NCI-H82 treated with DMSO at 0.1 percent for 48 hours (cell line): Measurements from ENCODE around the gene MMRN2.

ENCODE experiments used
- DNase-seq: peaks from one replicate; lab custom pipeline; 2025; ENCODE audit not compliant: unreplicated experiment; lab: John Stamatoyannopoulos, UW

The MMRN2 gene

GRCh38 chr10:86969421-86970041 lies 12.1 kb upstream of the MMRN2 start:
- DNase-seq: no peak

GRCh38 chr10:86968994-86969355 lies 11.6 kb upstream of the MMRN2 start:
- DNase-seq: no peak

- DNase-seq: no peak
Measured at GRCh38 chr10:86968271-86968993, 11.0 kb upstream of the MMRN2 start, which contains the start of gene ADIRF. Gene ADIRF, plus strand, starts transcription at chr10:86968482. Its CDS starts 63 bp downstream, at chr10:86968545.

DNA sequence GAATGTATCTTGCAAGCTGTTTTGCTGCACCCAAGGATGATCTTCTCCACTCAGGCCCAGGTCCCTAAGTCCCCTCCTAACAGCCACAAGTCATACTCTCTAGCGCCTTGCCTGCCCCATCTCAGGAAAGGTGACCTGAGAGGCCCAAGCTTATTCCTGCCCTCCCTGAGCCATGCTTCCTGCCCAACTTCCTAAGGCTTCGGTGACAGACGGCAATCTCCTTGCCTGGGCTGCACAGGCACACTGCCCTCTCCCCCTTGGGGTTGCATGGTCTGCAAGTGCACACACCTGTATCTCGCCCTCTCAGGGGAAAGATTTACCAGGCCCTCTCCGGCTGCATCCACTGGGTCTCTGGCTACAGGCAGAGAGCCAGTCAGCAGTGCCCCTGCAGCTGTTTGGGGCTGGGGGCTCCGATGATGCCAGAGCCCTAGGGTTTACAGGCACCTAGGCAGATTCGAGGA lies 10.1 kb upstream of the MMRN2 start:
- DNase-seq: no peak

DNA sequence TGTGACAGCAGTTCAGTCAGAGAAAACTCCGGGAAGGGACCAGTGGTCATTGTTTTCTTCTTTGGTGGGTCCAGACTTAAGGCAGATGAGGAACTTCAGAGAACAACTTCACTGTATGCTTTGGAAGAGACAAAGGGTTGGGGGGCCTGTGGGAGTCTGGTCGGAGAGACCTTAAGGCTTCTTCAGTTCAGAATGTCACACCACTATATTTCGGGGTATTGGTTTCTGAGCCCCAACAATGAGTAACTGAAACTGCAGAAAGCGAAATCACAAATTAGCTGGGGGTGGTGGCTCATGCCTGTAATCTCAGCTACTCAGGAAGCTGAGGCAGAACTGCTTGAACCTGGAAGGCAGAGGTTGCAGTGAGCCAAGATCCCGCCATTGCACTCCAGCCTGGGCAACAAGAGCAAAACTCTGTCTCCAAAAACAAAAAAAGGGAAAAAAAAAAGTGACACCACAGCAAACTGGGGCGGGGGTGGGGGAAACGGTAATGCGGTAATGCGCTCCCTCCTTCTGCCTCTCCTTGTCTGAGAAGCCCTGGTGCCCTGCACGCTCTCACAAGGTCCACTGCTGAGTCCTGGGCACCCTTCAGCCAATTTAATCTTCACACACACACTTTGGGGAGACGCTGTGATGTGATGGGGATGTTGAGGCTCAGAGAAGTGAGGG lies 8.7 kb upstream of the MMRN2 start:
- no peak for DNase-seq

GRCh38 chr10:86964847-86965190 lies 7.4 kb upstream of the MMRN2 start:
- DNase-seq: no peak

DNA sequence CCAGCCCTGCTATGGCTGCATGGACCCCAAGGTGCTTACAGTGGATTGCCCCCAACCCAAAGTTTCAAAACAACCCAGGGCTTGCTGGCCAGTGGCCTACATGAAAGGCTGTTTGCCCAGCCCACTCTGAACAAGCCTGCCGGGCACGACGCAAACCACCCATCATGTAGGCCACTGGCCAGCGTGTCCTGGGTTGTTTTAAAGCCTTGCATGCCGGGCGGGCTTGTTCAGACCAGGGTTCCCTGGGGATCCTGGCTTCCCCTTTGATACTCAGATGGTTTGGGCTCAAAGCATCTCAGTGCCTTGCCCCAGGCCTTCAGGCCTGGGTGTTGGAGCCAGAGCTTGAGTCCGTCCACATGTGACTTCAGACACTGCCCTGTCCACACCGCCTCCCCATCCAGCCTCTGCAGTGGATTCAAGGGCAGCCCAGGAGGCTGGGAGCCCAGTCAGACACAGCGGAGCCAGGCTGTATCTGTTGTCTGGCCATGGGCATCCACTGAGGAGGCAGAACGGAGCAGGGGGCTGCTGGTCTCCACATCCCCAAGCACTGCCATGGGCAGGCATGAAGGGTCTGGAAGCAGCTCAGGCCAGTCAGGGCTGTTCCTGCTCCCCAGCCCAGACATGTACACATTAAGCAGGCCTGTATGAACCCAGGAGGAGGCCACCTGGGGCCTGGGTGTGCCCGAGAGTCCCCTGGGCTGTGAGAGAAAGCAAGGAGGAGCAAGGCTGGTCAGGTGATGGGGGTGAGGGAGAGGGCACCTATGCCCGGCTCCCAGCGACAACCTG lies 6.8 kb upstream of the MMRN2 start:
- DNase-seq: no peak

DNA sequence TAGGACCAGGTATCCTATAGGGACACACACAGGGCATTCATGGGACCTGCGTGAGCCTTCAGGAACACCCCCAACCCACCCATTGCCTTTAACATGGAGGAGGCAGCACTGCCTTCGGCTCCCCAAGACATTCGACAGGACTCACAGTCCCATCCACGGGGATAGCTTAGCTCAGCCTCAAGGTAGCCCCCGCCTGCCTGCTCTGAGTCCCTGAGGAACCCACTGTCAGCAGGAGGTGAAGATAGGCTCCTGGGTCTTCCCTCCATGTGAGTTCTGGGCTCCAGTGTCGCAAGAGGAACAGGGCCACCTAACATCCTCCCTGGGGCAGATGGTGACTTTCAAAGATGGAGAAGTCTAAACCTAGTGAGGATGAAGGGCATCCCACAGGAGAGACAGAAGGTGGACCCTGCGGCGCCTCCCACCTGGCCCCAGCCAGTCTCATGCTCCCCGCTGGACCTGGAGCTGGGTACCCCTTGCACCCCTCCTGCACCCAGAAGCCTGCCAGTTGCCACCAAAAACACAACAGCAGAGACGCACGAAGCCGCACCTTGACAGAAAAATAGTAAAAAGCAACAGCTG lies 6.0 kb upstream of the MMRN2 start:
- no peak for DNase-seq

GRCh38 chr10:86962981-86963310 lies 5.5 kb upstream of the MMRN2 start:
- DNase-seq: no peak

DNA sequence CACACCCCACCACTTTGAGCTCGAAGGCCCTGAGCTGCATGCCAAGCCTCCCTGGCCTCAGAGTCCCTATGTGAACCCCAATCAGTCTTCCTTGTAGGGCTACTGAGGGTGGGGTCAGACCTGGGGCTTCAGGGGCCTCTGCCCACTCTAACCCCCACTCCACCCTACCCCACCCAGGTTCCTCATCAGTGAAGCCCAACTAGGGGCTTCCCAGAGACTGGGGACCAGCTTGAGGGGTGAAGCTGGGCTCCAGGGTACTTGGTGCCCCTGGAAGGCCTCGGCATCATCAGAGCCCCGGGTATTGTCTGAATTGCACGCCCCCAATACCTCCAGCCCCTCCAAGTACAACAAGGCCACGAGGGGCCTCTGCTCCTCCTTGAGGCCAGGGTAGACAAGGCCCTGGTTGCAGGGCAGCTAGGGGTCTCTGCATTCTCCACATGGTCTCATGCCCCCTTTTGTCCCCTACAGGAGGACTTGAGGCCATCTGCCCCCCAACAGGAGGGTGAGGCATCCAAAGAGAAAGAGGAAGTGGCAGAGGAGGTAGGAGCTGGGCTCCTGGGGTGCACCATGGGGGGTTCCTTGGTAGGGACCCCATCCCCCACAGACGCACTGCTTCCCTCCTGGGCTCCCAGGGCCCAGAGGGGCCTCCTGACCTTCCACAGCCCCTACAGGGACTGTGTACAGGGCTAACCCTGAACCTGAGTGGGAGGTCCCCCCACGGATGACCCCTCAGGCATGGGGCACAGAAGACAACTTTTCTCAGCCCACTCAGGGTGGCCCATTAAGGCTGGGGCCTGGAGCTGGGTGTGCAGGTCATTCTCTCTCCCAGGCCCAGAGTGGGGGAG lies 4.9 kb upstream of the MMRN2 start:
- no peak for DNase-seq

GRCh38 chr10:86961481-86962091 lies 4.2 kb upstream of the MMRN2 start:
- DNase-seq: no peak

DNA sequence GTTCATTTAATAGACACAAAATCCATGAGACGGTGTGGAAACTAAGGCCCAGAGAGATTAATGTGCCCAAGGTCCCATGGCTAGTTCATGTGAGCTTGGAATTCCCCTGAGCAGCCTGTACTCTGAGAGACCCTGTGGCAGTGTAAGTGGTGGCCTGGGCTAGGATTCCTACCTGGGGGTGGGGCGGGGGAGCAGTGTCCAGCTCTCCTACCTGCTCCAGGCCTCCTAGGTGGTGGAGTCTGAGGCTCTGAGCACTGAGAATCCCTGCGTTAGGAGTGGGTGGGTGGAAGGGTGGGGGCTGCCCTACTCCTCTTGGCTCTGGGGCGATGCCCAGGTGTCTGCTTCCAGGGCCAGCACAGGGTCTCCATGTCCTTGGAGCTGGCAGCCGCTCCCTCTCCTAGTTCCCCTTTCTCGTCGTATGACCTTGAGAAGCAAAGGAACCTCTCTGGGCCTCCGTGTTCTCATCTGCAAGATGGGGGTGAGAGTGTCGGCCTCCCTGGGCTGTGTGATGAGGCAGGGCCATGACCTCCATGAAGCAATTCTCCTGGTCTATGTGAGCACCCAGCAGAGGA lies 3.5 kb upstream of the MMRN2 start:
- DNase-seq: no peak

DNA sequence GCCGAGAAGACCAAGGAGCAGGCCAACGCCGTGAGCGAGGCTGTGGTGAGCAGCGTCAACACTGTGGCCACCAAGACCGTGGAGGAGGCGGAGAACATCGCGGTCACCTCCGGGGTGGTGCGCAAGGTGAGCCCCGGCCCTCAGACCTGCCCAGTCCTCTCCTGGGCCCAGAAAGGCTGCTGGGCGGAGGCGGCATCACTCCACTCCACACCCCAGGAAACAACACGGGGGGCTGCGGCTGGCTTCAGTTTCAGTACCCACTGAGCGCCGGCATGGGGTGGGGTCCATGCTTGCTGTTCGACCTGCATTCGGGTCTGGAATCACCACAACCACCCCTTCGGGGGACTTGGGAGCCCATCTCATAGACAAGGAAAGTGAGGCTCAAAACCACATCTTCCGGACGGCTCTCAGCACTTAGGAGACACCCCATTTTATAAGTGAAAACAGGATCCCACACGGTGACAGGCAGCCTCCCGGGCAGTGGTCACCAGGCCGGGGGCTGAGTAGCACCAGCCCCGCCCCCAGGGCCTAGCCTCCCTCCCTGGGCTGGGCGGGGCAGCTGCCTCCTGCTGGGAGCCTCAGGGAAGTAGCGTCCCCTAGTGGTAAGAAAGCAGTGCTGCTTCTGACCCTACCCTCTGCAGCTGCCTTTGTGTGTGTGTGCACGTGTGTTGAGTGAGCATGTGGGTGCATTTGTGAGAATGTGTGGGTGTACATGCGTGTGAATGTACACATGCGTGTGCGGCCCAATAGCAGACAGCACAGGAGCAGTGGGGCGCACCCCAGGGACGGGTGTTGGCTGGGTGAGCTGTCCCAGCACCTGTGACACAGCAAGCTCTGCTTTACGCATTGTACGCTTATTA lies 2.8 kb upstream of the MMRN2 start:
- DNase-seq: peak; percentile 39

DNA sequence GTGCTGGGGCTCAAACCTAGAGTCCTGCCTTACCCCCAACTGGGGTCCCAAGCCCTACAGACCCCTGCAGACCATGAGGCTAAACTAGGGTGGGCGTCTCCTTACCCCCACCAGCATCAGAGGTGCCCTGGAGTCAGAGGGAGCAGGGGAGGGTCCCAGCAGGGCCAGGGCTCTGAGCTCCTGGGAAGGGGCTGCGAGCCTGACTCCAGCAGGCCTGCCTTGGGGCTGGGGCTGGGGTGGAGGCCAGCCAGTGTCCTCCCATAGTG lies 2.3 kb upstream of the MMRN2 start:
- DNase-seq: no peak

DNA sequence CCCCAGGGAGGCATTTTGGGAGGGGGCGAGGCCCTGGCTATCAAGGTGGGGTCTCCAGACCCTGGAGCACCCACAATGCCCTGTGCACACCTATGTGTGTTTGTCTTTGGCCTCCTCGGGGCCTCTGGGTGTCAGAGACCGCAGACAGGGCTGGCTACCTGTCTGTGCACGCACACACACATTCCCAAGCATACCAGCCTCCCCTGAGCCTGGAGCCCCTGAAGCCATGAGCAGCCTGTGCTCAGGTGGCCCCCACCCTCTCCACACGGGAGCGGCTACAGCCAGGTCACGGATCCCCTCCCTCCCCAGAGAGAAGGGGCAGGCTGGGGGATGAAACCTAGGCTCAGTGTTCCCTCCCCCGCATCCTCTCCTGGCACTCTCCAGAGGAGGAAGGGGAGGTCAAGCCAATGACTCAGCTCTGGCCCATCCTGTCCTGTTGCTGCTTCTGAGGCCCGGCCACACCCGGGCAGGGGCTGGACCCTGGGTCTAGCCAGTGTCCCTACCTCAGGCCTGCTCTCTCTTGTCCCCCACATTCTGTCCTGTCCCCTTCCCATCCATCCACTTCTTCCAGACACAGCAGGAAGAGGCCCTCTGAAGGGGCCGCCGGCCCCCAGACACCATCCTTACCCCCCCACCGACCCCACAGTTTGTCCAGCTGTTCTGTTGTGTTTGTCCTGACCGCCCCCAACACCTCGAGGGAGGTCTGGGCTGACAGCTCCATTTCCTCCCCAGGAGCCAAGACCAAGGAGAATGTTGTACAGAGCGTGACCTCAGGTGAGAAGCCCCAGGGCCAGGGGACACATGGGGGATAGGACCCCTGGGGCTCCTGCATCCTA lies 1.7 kb upstream of the MMRN2 start:
- DNase-seq: no peak

DNA sequence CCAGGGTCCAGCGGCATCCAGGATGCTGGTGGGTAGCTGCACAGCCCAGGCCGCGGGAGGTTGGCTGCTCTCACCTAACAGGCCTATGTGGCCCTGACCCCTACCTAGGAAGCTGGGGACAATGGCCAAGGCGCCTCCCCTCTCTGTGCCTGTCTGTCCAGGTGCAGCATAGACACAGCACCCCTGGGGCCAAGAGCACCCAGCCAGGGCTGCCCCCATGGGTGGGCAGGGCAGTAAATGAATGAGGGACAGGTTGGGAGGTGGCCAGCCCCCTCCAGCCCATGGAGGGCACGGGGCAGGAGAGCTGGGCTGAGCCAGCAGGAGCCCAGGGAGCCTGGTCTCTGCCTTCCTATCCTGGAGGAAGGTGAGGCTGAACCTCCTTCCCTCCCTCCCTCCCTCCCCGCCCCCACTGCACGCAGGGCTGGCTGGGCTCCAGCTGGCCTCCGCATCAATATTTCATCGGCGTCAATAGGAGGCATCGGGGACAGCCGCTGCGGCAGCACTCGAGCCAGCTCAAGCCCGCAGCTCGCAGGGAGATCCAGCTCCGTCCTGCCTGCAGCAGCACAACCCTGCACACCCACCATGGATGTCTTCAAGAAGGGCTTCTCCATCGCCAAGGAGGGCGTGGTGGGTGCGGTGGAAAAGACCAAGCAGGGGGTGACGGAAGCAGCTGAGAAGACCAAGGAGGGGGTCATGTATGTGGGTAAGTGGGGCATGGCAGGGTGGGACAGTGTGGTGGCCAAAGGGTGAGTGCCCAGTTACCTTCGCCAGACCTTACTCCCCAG lies 893 bp upstream of the MMRN2 start, which contains the start of gene SNCG:
Gene SNCG (plus strand): TSS at position 484 of the 785 bp plus-strand sequence. CDS start 99 bp downstream, at position 583.
- no peak for DNase-seq

GRCh38 chr10:86956848-86957448 lies 467 bp downstream of the MMRN2 start:
- DNase-seq: no peak
